ENCODE data around the gene SACM1L. TPM values are rescaled to one million over a fixed set of nuclear protein-coding genes. Genes with fewer than 3 reads are reported as not detected.

The SACM1L gene
- total RNA-seq, 1 experiment from 2014 or later, result 30.1 TPM

GRCh38 chr3:45779746-45780735, 90.8 kb downstream of the SACM1L start:
- no peaks in the 10 kb centered on the region for H3F3A ChIP-seq (ENCODE audit: low read length, unreplicated experiment)
- no peak overlapping the region for H2AFZ ChIP-seq (ENCODE audit: low read length)
- H3K27ac ChIP-seq (ENCODE audit: low read length), result no peak overlapping the region
- ChIA-PET POLR2A (ENCODE audit: unreplicated experiment) (no interaction called here), CTCF (no interaction called here)
- H4K20me1 ChIP-seq (ENCODE audit: low read length), result no peaks in the 10 kb centered on the region
- no TSS peak for BruUV-seq (replicated peaks)
- no peaks in the 10 kb centered on the region for H3K9me3 ChIP-seq (ENCODE audit: low read length)
- H3K36me3 ChIP-seq (ENCODE audit: low read depth, low read length), result no peaks in the 10 kb centered on the region
- intact Hi-C loops (cut with micrococcal nuclease), result no loop called here
- no peak overlapping the region for H3K4me3 ChIP-seq (ENCODE audit: low read length)
- ATAC-seq (no peak), DNase-seq (no peak)
- no peak overlapping the region for H3K9ac ChIP-seq (ENCODE audit: low read length)
- H3K9me2 ChIP-seq (replicated peaks; ENCODE audit: low read length), result no peaks in the 10 kb centered on the region
- no peak overlapping the region for H3K4me2 ChIP-seq (ENCODE audit: low read length)
- H3K4me1 ChIP-seq (ENCODE audit: insufficient read depth, low read length), result no peaks in the 10 kb centered on the region
- no peaks in the 10 kb centered on the region for H3K27me3 ChIP-seq (ENCODE audit: low read length)
- H3K79me2 ChIP-seq (ENCODE audit: low read length), result no peaks in the 10 kb centered on the region
- no peak for TF ChIP-seq EZH2 (IDR thresholded peaks at IDR 0.05; ENCODE audit: low read length, unreplicated experiment)
- TF ChIP-seq EZH2phosphoT487 (IDR thresholded peaks at IDR 0.05; ENCODE audit: borderline replicate concordance, low read length), result no peak
- TF ChIP-seq CTCF (conservative IDR thresholded peaks at IDR 0.05; ENCODE audit: low read depth, low read length), result no peak

GRCh38 chr3:45781271-45781670, 92.1 kb downstream of the SACM1L start:
- Histone ChIP-seq H3K9me2 (replicated peaks; ENCODE audit: low read length) (no peaks in the 10 kb centered on the region), H3K27me3 (ENCODE audit: low read length) (no peaks in the 10 kb centered on the region), H4K20me1 (ENCODE audit: low read length) (no peaks in the 10 kb centered on the region), H3F3A (ENCODE audit: low read length, unreplicated experiment) (no peaks in the 10 kb centered on the region), H3K36me3 (ENCODE audit: low read depth, low read length) (no peaks in the 10 kb centered on the region), H3K4me2 (ENCODE audit: low read length) (no peak overlapping the region), H3K9ac (ENCODE audit: low read length) (no peak overlapping the region), H3K4me3 (ENCODE audit: low read length) (no peak overlapping the region), H3K27ac (ENCODE audit: low read length) (no peak overlapping the region), H3K79me2 (ENCODE audit: low read length) (no peaks in the 10 kb centered on the region), H2AFZ (ENCODE audit: low read length) (no peak overlapping the region), H3K4me1 (ENCODE audit: insufficient read depth, low read length) (no peaks in the 10 kb centered on the region), H3K9me3 (ENCODE audit: low read length) (no peaks in the 10 kb centered on the region)
- no peak for DNase-seq
- CTCF ChIA-PET, result no interaction called here
- BruUV-seq (replicated peaks), result no TSS peak
- POLR2A ChIA-PET (ENCODE audit: unreplicated experiment), result no interaction called here
- TF ChIP-seq CTCF (conservative IDR thresholded peaks at IDR 0.05; ENCODE audit: low read depth, low read length), result no peak
- no peak for TF ChIP-seq EZH2 (IDR thresholded peaks at IDR 0.05; ENCODE audit: low read length, unreplicated experiment)
- no peak for TF ChIP-seq EZH2phosphoT487 (IDR thresholded peaks at IDR 0.05; ENCODE audit: borderline replicate concordance, low read length)
- intact Hi-C loops (cut with micrococcal nuclease), result no loop called here
- ATAC-seq, result no peak

GRCh38 chr3:45781841-45782240, 92.6 kb downstream of the SACM1L start:
- no peak for TF ChIP-seq EZH2 (IDR thresholded peaks at IDR 0.05; ENCODE audit: low read length, unreplicated experiment)
- no peak for TF ChIP-seq CTCF (conservative IDR thresholded peaks at IDR 0.05; ENCODE audit: low read depth, low read length)
- TF ChIP-seq EZH2phosphoT487 (IDR thresholded peaks at IDR 0.05; ENCODE audit: borderline replicate concordance, low read length), result no peak
- ChIA-PET CTCF (no interaction called here), POLR2A (ENCODE audit: unreplicated experiment) (no interaction called here)
- Histone ChIP-seq H3K36me3 (ENCODE audit: low read depth, low read length) (no peaks in the 10 kb centered on the region), H2AFZ (ENCODE audit: low read length) (no peak overlapping the region), H3K4me1 (ENCODE audit: insufficient read depth, low read length) (no peaks in the 10 kb centered on the region), H3K9me2 (replicated peaks; ENCODE audit: low read length) (no peaks in the 10 kb centered on the region), H3K4me3 (ENCODE audit: low read length) (no peak overlapping the region), H3K9ac (ENCODE audit: low read length) (no peak overlapping the region), H3K27ac (ENCODE audit: low read length) (no peak overlapping the region), H3K4me2 (ENCODE audit: low read length) (no peak overlapping the region), H3K9me3 (ENCODE audit: low read length) (no peaks in the 10 kb centered on the region), H3F3A (ENCODE audit: low read length, unreplicated experiment) (no peaks in the 10 kb centered on the region), H3K27me3 (ENCODE audit: low read length) (no peaks in the 10 kb centered on the region), H3K79me2 (ENCODE audit: low read length) (no peaks in the 10 kb centered on the region), H4K20me1 (ENCODE audit: low read length) (no peaks in the 10 kb centered on the region)
- no peak for ATAC-seq
- no TSS peak for BruUV-seq (replicated peaks)
- intact Hi-C loops (cut with micrococcal nuclease), result no loop called here
- DNase-seq, result no peak
